ENCODE data around the gene GPR132. TPM values are rescaled to one million over a fixed set of nuclear protein-coding genes. Genes with fewer than 3 reads are reported as not detected.

The GPR132 gene
- total and polyA plus RNA-seq, 9 of the 15 experiments (the other 6 are each of a cell fraction or from before 2014, with no cell fraction given): 0.01 to 1.1 (median 0.25) TPM; not detected in 1

GRCh38 chr14:105045710-105046326 is 19.4 kb downstream of the GPR132 start (continued):
- TF ChIP-seq CGGBP1 (CRISPR knock-in tag; IDR thresholded peaks at IDR 0.05) (no peak), TFE3 (CRISPR knock-in tag; IDR thresholded peaks at IDR 0.05) (no peak), ZBTB33 (CRISPR knock-in tag; IDR thresholded peaks at IDR 0.05) (0 out of 2 replicates have a peak, but pooled peaks have one; percentile 56), ZNF143 (CRISPR knock-in tag; IDR thresholded peaks at IDR 0.05) (no peak), EWSR1 (IDR thresholded peaks at IDR 0.05; ENCODE audit: borderline replicate concordance, low read depth, partially characterized antibody) (no peak), U2AF2 (optimal IDR thresholded peaks at IDR 0.05; ENCODE audit: low read depth, low read length) (no peak), TEAD2 (tag; IDR thresholded peaks at IDR 0.05) (no peak), GTF2F1 (IDR thresholded peaks at IDR 0.05; ENCODE audit: low read depth, low read length) (no peak), DNMT1 (IDR thresholded peaks at IDR 0.05) (no peak), NR2C1 (IDR thresholded peaks at IDR 0.05) (no peak), NR2C1 (tag; IDR thresholded peaks at IDR 0.05) (no peak), PHB (CRISPR knock-in tag; IDR thresholded peaks at IDR 0.05) (no peak), ZNF311 (CRISPR knock-in tag; IDR thresholded peaks at IDR 0.05) (no peak), POLR2H (tag; IDR thresholded peaks at IDR 0.05; ENCODE audit: low read depth) (no peak), PHTF2 (CRISPR knock-in tag; IDR thresholded peaks at IDR 0.05) (no peak), ADNP (tag; IDR thresholded peaks at IDR 0.05) (no peak), GATA2 (CRISPR knock-in tag; IDR thresholded peaks at IDR 0.05) (no peak), MBD2 (IDR thresholded peaks at IDR 0.05; ENCODE audit: borderline replicate concordance, low read depth) (no peak)
- TF ChIP-seq, protein P1, sequence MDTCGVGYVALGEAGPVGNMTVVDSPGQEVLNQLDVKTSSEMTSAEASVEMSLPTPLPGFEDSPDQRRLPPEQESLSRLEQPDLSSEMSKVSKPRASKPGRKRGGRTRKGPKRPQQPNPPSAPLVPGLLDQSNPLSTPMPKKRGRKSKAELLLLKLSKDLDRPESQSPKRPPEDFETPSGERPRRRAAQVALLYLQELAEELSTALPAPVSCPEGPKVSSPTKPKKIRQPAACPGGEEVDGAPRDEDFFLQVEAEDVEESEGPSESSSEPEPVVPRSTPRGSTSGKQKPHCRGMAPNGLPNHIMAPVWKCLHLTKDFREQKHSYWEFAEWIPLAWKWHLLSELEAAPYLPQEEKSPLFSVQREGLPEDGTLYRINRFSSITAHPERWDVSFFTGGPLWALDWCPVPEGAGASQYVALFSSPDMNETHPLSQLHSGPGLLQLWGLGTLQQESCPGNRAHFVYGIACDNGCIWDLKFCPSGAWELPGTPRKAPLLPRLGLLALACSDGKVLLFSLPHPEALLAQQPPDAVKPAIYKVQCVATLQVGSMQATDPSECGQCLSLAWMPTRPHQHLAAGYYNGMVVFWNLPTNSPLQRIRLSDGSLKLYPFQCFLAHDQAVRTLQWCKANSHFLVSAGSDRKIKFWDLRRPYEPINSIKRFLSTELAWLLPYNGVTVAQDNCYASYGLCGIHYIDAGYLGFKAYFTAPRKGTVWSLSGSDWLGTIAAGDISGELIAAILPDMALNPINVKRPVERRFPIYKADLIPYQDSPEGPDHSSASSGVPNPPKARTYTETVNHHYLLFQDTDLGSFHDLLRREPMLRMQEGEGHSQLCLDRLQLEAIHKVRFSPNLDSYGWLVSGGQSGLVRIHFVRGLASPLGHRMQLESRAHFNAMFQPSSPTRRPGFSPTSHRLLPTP (IDR thresholded peaks at IDR 0.05; ENCODE audit: borderline replicate concordance, extremely low read depth, insufficient read length): no peak
- TF ChIP-seq, protein P2, sequence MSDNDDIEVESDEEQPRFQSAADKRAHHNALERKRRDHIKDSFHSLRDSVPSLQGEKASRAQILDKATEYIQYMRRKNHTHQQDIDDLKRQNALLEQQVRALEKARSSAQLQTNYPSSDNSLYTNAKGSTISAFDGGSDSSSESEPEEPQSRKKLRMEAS (CRISPR knock-in tag; IDR thresholded peaks at IDR 0.05): no peak
- TF ChIP-seq, protein P3, sequence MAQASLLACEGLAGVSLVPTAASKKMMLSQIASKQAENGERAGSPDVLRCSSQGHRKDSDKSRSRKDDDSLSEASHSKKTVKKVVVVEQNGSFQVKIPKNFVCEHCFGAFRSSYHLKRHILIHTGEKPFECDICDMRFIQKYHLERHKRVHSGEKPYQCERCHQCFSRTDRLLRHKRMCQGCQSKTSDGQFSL (CRISPR knock-in tag; IDR thresholded peaks at IDR 0.05): no peak
- TF ChIP-seq, protein P3 (tag; IDR thresholded peaks at IDR 0.05): no peak

Measured in K562 (cell line).